GM12874 (cell line): ENCODE data around the gene GSG1L.

Source experiments
- TF ChIP-seq, protein P1 (sequence below): IDR thresholded peaks from 2 replicates; pipeline ENCODE4 v1.5.1; 2011; ENCODE audit warnings: low read depth, mild to moderate bottlenecking, control low read depth, low read length, moderate library complexity; ENCODE audit not compliant: insufficient read depth

Gene GSG1L

DNA sequence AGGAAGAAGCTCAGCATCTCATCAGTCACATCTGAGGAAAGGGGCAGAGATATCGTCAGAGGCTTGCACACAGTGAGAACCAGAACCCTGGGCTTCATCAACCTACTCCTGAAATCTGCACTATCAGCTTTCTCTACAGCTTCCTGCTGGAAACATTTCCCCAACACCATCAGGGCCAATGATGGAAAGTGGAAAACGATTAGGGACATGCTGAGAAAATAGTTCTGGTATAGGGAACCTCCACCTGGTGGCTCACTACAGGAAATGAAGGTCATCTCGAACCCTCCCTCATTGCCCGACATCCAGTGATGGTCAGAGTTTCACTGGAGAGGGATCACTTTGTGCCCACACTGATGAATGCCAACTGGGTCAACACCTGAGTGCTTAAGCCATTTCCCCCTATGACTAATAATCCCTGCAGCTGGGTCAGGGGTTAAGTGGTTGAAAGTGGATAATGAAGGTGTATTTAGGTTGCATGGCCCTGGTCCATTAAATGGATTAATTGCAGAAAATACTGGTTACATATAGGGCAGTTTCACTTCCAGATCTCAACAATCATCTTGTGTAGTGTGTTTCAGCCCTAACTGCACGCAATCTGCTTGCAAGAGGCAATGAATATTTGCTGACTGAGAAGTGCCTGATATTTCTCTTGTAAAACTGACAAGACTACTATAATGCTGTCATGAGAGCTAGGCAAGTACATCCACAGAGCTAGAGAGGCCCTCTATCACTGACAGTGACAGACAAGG is 43.1 kb upstream of the GSG1L start:
- TF ChIP-seq, protein P1, sequence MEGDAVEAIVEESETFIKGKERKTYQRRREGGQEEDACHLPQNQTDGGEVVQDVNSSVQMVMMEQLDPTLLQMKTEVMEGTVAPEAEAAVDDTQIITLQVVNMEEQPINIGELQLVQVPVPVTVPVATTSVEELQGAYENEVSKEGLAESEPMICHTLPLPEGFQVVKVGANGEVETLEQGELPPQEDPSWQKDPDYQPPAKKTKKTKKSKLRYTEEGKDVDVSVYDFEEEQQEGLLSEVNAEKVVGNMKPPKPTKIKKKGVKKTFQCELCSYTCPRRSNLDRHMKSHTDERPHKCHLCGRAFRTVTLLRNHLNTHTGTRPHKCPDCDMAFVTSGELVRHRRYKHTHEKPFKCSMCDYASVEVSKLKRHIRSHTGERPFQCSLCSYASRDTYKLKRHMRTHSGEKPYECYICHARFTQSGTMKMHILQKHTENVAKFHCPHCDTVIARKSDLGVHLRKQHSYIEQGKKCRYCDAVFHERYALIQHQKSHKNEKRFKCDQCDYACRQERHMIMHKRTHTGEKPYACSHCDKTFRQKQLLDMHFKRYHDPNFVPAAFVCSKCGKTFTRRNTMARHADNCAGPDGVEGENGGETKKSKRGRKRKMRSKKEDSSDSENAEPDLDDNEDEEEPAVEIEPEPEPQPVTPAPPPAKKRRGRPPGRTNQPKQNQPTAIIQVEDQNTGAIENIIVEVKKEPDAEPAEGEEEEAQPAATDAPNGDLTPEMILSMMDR, result no peak

DNA sequence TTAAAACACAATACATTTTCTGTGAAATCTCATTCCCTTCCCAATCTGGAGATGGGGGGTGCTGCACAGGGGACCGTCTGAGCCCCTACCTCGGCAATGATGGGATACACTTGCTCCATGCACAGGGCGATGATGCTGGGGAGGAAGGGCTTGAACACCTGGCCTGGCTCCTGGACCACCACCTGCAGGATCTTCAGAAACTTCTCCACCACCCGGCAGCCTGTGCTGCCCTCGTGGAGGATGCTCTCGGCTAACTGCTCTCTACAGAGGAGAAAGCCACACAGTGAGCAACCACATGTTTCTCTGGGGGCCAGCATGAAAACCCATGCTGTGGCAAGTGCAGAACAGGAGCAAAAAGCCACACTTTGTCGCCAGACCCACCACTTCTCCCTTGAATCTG is 42.4 kb upstream of the GSG1L start:
- TF ChIP-seq, protein P1, result no peak

DNA sequence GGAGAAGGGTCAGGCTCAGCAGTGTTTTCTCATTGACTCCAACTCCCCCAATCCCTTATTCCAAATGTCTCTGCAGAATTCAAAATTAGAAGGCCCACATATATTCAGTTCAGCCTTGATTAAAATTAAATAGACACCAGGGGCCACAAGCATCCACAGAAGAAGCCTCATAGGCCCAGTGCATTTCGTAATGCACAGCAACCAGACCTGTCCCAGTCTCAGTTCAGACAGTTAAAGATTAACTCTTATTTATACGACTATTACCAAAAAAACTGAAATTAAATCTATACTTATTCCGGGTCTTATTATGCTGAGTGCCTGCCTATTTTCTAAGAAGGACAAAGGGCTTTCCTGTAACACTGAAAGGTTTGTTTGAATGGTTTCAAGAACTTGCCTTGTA is 41.8 kb upstream of the GSG1L start:
- TF ChIP-seq, protein P1, result no peak

DNA sequence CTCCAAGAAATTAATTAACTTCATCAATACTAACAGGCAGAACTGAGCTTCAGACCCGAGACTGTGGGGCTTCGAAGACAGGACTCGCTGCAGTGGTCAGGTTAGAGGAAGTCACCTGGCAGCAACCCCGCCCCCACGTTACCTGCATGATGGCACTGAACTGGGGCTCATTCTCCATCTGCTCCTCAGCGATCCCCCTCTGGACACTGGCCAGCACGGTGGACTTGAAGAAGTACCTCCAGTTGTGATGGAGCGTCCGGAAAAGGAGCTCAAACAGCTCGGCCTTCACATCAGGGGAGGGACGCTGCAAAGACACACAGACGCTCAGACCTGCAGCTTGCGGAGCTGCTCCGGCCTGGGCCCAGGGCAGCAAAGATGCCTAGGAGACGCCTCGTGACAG is 40.9 kb upstream of the GSG1L start:
- TF ChIP-seq, protein P1, result no peak

DNA sequence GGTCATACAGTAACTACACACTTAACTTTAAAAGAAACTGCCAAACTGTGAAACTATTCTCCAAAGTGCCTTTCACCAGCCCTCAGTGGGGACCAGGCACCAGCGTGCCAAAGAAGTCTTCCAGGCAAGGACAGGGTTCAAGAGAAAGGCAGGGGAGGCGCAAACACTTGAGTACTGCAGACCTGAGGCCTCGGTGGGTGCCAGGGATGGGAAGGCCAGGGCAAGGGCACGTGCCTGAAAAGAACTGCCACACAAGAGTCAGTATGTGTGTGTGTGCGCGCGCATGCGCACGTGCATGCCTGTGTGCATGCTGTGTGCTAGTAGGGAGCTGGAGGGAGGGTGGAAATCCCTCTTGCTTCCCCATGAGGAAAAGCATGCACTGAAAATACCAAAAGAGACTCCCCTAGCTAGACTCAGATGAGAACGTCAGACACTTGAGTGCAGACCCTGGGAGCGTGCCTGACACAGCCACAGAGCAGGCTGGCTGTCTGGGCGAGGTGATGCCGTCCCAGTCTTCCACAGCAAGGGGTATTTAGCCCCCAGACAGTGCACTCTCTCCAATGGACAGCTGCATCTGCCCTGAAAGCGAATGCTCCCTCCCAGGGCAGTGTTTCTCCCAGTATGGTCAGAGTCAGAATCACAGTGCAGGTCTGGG is 40.1 kb upstream of the GSG1L start:
- TF ChIP-seq, protein P1, result no peak

DNA sequence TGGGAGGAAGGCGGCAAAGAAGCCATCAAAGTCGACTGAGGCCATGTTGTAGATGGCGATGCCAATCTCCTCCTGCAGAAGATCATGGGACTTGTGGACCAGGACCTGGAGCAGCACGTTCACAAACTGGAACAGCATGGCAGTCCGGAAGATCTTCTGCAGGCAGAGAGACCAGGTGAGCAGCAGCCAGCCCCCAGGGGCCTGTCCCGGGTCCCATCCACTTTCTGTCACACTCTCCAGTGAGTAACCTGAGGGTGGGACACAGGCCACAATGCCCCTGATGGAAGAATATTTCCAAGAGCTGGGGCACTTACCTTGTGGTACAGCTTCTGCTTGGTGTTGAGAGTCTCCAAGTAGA is 38.0 kb upstream of the GSG1L start:
- TF ChIP-seq, protein P1, result no peak

DNA sequence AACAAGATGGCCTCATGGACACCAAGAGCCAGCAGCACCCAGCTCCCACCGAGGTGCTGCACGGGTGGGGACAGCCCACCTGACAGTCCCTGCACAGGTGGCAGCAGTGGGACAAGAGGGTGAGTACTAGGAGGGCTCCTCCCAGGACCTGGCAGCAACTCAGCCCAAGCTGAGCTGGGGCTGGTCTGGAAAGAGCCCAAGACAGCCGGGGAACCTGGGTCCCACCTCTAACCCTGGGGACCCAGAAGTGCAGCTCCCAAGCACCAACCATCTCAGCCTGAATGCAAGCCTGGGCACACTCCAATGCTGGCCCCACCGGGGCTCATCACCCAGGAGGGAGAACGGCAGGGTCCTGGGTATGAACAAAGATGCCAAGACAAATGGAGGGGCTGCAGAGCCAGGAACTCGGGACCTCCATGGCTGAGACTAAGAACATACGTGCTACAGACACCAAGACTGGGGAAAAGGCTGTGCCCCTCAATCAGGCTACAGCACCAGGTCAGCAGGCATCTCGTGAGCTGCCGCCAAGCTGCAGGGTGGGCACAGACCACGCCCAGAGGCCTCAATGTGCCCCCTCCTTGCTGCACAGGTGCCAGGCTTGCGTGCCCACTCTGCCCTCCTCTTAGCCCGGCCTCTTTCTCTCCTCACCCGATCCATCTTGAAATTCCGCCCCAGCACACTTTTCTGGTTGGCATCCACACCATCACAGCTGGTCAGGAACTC is 37.5 kb upstream of the GSG1L start:
- TF ChIP-seq, protein P1, result no peak
